Coronary artery (tissue), 2 donors: Measurements from ENCODE around the gene ACO2.

Experiments used
- DNase-seq: peaks from one replicate; pipeline ENCODE4 v3.0.0-alpha.2; 2017; ENCODE audit warnings: low spot score
- H3K27ac ChIP-seq, 2 donors: fragments of 200-600 bp; sonication (generic); one replicate each; pipeline ENCODE4 v1.5.1; 2016 to 2019
- H3K4me3 ChIP-seq: fragments of 200-600 bp; sonication (generic); 2 replicates; pipeline ENCODE4 v1.5.1; 2016; ENCODE audit warnings: mild to moderate bottlenecking, moderate library complexity
- TF ChIP-seq, protein P1 (sequence below): fragments of 200-600 bp; sonication (generic); IDR thresholded peaks from one replicate; pipeline ENCODE4 v1.5.1; 2019; ENCODE audit warnings: antibody characterized with exemption

Gene ACO2

DNA sequence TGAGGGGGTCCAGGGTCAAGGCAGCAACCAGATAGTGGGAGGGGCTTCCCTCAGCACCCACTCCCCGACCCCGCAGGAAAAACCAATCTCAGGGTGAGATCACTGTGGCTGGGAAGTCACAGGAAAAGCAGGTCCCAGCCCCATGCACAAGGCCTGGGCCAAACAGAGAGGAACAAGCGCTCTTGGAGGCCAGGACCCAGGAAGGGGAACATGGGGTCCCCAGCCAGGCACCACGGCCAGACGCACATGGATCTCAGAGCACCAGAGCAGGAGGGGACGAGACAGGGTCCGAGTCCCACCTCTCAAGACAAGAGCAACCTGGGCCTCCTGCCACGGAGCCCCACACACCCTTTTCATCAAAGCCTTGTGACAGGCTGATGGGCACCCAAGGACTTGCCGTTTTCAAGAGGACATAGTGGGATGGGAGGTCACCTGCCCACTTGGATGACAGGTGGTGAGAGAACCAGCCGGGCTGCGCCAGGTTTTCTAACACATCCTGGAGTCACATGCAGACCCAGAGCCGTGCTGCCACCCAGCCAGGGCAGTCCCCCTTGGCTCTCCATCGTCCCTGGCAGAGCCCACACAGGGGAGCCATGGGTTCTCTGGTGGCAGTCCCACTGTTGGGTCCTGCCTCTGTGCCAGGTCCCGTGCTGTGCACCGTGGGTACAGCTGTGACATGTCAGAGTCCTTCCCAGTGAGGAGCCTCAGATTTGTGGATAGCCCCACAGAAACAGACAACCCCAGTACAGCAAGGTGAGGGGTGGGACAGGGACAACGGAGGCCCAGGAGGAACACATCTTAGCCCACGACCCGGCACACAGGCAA lies 62.2 kb downstream of the ACO2 start:
- TF ChIP-seq, protein P1, sequence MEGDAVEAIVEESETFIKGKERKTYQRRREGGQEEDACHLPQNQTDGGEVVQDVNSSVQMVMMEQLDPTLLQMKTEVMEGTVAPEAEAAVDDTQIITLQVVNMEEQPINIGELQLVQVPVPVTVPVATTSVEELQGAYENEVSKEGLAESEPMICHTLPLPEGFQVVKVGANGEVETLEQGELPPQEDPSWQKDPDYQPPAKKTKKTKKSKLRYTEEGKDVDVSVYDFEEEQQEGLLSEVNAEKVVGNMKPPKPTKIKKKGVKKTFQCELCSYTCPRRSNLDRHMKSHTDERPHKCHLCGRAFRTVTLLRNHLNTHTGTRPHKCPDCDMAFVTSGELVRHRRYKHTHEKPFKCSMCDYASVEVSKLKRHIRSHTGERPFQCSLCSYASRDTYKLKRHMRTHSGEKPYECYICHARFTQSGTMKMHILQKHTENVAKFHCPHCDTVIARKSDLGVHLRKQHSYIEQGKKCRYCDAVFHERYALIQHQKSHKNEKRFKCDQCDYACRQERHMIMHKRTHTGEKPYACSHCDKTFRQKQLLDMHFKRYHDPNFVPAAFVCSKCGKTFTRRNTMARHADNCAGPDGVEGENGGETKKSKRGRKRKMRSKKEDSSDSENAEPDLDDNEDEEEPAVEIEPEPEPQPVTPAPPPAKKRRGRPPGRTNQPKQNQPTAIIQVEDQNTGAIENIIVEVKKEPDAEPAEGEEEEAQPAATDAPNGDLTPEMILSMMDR, result no peak
- Histone ChIP-seq H3K27ac (peak overlapping the region in 1 of 2 donors; percentile 4), H3K4me3 (no peak overlapping the region)
- DNase-seq, result no peak

DNA sequence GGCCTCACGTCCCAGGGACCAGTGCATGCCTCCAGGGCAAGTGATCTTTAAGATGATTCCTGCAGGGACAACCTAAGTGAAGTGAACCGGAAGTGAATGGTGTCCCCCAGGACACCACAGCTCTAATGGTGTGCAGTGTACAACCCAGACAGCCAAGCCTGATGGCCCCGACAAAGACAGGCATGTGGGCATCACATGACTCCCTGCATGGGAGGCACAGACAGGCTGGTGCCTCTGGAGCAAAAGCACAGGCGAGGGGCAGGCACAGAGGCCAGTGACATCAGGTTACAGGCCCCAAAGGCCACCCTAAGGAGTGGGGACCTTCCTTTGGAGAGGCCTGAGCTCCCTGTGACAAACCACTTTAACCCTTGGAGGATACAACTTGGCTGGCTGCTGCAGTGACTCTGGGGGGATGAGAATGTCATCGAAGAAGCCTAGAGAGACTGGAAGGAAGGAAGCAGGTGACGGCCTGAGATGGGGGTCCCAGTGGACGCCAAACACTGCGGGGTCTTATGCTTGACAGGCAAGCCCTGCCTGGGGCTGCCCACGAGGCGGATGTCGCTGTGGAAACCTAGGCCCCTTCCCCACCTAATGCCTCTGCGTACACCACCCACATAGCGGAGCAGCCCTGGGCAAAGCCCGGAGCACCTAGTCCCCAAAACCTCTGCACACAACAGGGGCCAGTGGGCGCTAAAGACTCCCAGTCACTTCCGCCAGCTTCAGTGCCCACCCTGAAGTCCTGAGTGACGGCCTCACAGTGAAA lies 63.0 kb downstream of the ACO2 start:
- DNase-seq, result no peak
- Histone ChIP-seq H3K27ac (no peak overlapping the region), H3K4me3 (no peak overlapping the region)
- TF ChIP-seq, protein P1, result no peak

DNA sequence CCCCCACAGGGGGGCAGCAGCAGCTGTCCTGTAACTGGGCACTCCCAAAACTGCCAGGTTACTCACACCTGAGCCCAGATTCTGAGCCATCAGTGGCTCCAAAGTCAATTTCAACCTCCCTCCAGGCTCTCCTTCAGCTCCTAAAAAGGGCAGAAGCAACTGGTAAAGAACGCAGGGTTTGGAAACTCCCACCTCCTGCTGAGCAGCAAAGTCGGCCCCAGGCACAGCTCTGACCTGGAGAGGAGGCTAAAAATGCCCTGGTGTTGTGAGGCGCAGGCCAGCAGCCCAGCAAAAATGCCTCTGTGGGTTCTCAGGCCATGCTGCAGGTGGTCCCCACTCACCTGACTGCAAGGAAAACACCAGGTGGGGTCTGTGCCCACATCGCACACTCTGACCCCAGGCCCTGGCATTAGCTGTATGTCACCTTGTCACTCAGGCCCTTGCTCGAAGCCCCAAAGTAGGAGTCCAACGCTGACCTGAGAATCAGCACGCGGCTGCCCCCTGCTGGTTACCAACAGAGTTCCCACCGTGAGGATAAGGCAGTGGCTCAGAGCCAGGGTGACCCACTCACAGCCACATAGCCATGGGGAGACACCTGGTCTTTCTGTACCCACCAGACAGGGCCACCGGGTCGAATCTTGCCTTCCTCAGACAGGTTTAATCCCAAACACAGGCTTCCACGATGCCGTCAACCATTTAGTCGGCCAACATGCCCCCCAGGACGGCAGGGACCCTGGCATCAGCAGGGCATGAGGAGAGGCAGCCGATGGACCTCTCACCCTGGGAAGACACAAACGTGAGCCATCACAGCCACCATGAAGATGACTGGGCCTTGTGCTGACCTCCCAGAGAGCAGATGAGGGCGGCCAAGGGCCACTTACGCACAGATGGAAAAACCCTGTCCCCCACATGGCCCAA lies 64.2 kb downstream of the ACO2 start:
- H3K27ac ChIP-seq, result peak overlapping the region; percentile 14 to 49
- TF ChIP-seq, protein P1, result peak; percentile 73
- no peak overlapping the region for H3K4me3 ChIP-seq
- DNase-seq, result peak; percentile 85

DNA sequence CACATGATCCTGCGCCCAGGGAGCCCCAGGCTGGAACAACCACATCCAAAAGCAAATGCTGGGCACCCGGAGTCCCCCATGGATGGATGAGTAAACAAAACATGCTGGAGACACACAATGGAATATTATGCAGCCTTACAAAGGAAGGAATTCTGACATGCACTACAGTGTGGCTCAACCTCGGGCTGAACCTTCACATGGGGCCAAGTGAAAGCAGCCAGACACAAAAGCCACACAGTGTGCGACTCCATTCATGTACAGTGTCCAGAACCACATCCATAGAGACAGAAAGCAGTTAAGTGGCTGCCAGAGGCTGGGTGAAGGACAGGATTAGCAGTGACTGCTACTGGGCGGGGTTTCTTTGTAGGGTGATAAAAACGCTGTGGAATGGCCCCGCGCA lies 65.3 kb downstream of the ACO2 start:
- no peak for DNase-seq
- Histone ChIP-seq H3K27ac (no peak overlapping the region), H3K4me3 (no peak overlapping the region)
- TF ChIP-seq, protein P1, result no peak

DNA sequence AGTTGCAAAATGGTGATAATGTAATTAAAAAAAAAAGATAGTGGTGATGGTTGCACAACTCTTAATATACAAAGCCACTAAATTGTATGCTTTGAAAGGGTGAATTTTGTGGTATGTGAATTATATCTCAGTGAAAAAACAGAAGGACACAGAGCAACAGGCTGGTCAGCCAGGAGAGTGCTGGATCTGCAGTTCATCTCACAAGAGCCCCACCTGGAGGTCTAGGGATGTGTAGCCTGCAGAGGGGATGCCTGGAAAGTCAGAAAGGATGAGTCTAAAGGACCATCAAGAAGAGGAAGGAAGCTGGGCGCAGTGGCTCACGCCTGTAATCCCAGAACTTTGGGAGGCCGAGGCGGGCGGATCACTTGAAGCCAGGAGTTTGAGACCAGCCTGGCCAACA lies 66.3 kb downstream of the ACO2 start:
- Histone ChIP-seq H3K4me3 (no peak overlapping the region), H3K27ac (no peak overlapping the region)
- TF ChIP-seq, protein P1, result no peak
- no peak for DNase-seq

DNA sequence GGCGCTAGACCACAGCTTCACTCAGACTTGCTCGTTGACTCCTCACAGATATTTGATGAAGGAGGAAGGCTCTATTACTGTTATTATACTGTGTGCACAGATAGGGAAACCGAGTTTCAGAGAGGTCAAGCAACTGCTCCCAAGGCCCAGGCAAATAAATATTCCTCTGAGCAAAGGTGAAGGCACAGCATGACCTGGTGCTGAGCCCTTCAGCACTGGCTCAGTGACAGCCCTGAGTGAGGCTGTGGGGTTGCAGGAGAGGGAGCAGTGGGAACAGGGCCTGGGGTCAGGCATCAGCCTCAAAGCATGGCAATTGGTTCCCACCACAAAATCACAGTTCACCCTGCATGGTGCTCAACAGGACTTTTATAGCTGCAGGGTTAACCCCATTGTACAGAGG lies 68.3 kb downstream of the ACO2 start:
- TF ChIP-seq, protein P1, result no peak
- H3K27ac ChIP-seq, result no peak overlapping the region
- DNase-seq, result no peak
- H3K4me3 ChIP-seq, result no peak overlapping the region
